GM18909 (cell line): Measurements from ENCODE around the gene TCF12.

Experiments used
- ATAC-seq: cut with Tn5 transposase; IDR thresholded peaks from one replicate; pipeline ENCODE4 v1.9.1; 2021; ENCODE audit warnings: mild to moderate bottlenecking; ENCODE audit not compliant: unreplicated experiment, poor library complexity

TCF12 gene

GRCh38 chr15:57323806-57324589, 405.6 kb downstream of the TCF12 start:
- ATAC-seq = no peak

DNA sequence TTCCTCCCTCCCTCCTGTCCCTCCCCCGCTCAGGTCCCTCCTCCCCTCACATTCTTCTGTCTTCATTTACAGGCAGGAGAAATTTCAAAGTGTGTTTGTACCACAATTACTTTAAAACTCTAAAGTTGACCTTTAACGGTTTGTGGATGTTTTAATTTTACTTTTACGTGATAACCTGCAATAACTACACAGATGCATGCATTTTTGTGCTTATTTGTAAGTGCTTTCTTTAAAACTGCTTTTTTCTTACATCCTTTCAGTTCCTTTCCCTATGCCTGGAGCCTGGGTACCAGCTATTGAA, 406.1 kb downstream of the TCF12 start:
- no peak for ATAC-seq

- no peak for ATAC-seq
These were observed 406.7 kb downstream of the TCF12 start for GRCh38 chr15:57324944-57325679.

DNA sequence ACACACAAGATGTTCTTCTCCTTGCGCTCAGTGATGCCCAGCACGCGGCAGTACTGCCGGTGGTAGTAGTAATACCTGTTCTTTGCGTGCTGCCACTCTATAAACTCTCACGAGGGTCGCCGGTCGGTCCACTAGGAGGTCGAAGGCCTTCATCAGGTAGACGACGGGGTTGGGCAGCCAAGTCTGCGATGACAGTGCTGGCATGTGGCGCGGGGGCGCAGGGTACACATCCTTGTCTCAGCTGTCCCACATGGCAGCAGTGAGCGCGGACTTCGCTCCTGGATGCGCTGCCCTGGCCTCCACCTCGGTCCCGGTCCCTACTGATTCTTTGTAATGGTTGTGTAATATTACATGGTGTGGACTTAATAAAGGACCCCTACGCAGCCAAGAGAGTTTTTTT, 407.8 kb downstream of the TCF12 start:
- no peak for ATAC-seq

DNA sequence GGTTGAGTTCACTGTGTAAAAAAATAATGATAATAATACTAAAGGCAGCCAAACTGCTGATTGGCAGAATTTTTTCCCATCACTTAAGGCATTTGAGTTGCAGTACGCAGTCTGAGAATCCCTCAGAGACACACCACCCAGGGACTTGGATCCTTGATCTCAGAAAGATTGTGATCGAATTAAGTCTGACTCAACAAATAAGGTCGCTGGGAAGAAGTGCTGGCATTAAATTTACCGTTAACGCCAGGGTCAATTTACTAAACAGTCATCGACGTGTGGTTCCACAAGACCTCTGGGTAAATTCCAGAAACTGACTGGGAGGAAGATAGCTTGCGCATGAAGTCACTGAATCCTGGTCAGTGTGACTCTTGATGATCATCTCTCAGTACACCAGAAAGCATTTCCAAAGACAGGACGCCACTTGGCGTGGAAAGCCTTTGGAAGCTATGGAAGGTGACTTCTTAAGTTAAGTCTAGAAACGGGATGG, 409.6 kb downstream of the TCF12 start:
- no peak for ATAC-seq

- ATAC-seq = no peak
These were observed 410.0 kb downstream of the TCF12 start for GRCh38 chr15:57328479-57328878.

- no peak for ATAC-seq
These were observed 410.5 kb downstream of the TCF12 start for GRCh38 chr15:57328897-57329296.

GRCh38 chr15:57329582-57330367, 411.3 kb downstream of the TCF12 start:
- no peak for ATAC-seq

DNA sequence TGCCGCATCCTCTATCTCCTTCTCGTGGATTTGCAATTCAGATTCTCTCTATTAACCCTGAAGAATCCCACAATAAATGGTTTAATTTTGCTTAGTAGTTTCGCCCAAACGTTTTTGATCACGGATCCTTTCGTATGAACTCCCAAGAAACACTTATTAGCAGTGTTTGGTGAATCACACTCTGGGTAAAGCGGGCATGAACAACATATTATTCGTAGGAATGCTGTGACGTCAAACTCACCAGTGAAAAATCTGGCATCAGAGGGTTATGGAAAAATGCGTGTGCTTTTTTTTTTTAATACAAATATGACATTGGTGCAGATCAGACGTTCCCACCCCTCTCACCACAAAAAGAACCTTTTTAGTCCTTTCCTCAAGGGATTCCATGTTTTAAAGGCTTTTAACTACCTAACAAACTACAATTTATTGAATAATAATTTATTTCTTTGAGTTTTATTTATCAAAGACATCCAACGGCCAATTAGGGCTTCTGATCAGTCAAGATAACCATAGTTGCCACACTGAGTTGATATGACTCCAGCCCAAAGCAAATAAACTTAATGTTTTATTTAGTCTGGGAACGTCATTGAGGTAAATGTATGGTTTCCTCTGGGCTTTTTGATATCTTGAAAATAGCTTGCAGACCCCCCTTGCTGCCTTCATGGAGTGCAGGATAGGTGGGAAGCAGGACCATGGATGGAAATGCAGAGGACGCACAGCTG, 412.3 kb downstream of the TCF12 start:
- ATAC-seq = no peak

GRCh38 chr15:57332326-57332725, 413.9 kb downstream of the TCF12 start:
- no peak for ATAC-seq

GRCh38 chr15:57333487-57333886, 415.0 kb downstream of the TCF12 start:
- no peak for ATAC-seq

GRCh38 chr15:57334257-57334656, 415.8 kb downstream of the TCF12 start:
- no peak for ATAC-seq

- no peak for ATAC-seq
These were observed 416.9 kb downstream of the TCF12 start for GRCh38 chr15:57335293-57335715.

- ATAC-seq = no peak
These were observed 417.3 kb downstream of the TCF12 start for GRCh38 chr15:57335719-57336118.

GRCh38 chr15:57337868-57338411, 419.5 kb downstream of the TCF12 start:
- ATAC-seq = no peak

- ATAC-seq = no peak
These were observed 420.9 kb downstream of the TCF12 start for GRCh38 chr15:57339321-57339720.
